ENCODE data around the gene RYR2.

DNA sequence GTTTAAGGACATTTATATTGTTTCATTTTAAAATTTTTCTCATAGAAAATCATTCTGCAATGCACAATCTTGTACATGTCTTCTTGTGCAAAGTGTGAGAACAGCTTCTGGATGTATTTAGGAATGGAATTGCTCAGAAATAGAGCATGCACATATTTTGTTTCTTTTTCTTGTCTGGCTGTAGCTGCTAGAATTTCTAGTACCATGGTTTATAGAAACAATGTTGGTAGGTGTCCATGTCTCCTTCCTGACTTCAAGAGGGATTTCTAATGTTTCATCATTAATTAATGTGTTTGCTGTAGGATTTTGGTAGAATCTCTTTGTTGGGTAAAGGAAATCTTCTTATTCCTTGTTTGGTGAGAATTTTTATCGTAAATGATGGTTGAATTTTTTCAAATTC, 99.0 kb downstream of the RYR2 start:
- TF ChIP-seq, protein P1, sequence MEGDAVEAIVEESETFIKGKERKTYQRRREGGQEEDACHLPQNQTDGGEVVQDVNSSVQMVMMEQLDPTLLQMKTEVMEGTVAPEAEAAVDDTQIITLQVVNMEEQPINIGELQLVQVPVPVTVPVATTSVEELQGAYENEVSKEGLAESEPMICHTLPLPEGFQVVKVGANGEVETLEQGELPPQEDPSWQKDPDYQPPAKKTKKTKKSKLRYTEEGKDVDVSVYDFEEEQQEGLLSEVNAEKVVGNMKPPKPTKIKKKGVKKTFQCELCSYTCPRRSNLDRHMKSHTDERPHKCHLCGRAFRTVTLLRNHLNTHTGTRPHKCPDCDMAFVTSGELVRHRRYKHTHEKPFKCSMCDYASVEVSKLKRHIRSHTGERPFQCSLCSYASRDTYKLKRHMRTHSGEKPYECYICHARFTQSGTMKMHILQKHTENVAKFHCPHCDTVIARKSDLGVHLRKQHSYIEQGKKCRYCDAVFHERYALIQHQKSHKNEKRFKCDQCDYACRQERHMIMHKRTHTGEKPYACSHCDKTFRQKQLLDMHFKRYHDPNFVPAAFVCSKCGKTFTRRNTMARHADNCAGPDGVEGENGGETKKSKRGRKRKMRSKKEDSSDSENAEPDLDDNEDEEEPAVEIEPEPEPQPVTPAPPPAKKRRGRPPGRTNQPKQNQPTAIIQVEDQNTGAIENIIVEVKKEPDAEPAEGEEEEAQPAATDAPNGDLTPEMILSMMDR (IDR thresholded peaks at IDR 0.05): no peak
- no peak for TF ChIP-seq POLR2A (IDR thresholded peaks at IDR 0.05)
